ENCODE measurements around the gene BCL2L14. TPM values are rescaled to one million over a fixed set of nuclear protein-coding genes. Genes with fewer than 3 reads are reported as not detected.

Gene BCL2L14
- total and polyA plus RNA-seq, 2 of the 13 experiments (the other 11 are each of a cell fraction or from before 2014, with no cell fraction given), result 0.11 TPM; not detected in 1

DNA sequence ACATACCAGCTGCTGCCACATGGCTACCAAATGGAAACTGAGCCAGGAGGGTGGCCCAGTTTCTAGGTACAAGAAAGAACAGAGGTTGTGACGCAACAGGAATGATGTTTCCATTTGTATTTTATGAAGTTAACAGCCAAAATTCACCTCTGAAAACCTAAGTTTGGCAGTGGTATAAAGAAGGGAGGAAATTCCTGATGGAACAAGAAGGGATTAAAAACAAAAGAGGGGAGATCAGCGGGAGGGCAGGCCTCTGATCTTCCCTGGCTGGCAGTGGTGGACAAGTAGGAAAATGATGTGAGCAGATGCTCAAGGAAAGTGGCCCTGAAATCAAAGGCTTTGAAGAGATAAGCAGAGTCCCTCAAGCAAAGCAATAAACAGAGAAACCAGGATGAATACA lies 47.3 kb upstream of the BCL2L14 start (continued):
- TF ChIP-seq, protein P1, sequence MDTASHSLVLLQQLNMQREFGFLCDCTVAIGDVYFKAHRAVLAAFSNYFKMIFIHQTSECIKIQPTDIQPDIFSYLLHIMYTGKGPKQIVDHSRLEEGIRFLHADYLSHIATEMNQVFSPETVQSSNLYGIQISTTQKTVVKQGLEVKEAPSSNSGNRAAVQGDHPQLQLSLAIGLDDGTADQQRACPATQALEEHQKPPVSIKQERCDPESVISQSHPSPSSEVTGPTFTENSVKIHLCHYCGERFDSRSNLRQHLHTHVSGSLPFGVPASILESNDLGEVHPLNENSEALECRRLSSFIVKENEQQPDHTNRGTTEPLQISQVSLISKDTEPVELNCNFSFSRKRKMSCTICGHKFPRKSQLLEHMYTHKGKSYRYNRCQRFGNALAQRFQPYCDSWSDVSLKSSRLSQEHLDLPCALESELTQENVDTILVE (CRISPR knock-in tag; IDR thresholded peaks at IDR 0.05), result no peak
- TF ChIP-seq ZNF850 (CRISPR knock-in tag; conservative IDR thresholded peaks at IDR 0.05) (no peak), PHF20 (CRISPR knock-in tag; IDR thresholded peaks at IDR 0.05) (no peak)
- TF ChIP-seq, protein P2, sequence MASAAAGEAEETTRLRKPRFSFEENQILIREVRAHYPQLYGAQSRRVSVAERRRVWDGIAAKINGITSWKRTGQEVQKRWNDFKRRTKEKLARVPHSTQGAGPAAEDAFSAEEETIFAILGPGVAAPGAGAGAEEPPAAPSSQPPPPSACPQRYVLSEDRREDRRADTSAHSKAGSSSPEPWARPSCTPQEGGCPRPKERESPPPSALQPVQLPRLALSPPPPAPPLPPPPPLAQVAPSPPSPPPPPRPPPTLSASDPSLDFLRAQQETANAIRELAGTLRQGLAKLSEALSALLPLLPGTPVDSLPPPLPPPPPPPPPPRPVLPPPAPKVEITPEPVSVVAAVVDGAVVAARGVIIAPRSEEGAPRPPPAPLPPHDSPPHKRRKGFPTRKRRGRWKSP (CRISPR knock-in tag; IDR thresholded peaks at IDR 0.05), result no peak

DNA sequence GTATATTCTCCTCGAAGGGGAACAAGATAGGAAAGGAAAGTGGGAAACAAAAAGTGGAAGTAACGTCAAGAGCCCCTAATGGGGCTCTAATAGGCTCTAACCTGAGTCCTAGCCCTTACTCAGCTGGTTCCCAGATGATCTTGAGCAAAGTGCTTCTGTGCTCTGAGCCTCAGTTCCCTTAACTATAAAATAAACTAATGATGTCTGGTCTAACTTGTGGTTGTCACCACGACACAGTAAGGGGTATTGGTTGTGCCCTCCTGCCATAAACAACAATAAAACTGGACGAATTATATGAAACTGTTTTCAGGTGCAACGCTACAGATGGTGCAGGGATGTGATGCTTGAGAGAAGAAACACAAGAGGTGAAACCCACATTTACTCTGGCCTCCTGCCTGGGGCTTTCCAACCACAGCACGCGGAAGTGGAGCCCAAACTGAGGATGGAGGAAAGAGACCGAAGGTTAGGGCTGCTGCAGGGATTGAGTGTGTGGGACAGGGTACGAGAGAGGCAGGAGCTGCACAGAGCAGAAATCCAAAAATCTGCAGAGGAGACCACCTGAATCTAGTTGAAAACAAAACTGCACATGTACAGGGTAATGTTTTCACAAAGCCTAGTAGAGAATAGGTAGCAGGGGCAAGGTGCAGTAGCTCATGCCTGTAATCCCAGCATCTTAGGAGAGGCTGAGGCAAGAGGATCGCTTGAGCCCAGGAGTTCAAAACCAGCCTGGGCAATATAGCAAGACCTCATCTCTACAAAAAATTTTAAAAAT lies 45.6 kb upstream of the BCL2L14 start:
- WGBS (ENCODE audit: low lambda C conversion rate), result 30% methylated on average over 10 of the region's 10 CpGs
- Histone ChIP-seq H3K79me2 (ENCODE audit: insufficient read depth, low read length) (no peaks in the 10 kb centered on the region), H3K36me3 (replicated peaks in 1 of 2; ENCODE audit: control insufficient read depth in 1 of 2, insufficient read depth in 2 of 2, low read length in 2 of 2) (no peaks in the 10 kb centered on the region), H3K4me3 (replicated peaks in 1 of 3; ENCODE audit: insufficient read depth in 1 of 3, low read depth in 2 of 3, low read length in 3 of 3) (no peak overlapping the region), H3K27me3 (ENCODE audit: control insufficient read depth in 1 of 2, insufficient read depth in 2 of 2, low read length in 2 of 2) (peaks cover 1 to 25% of the 10 kb centered on the region in 2 experiments; a peak in 2 of 5 replicates), H3K4me2 (ENCODE audit: low read depth, low read length) (0 out of 2 replicates have a peak overlapping the region, but pooled peaks have one; percentile 7), H3K4me1 (ENCODE audit: insufficient read depth, low read length) (peaks cover 10% of the 10 kb centered on the region), H3K9ac (ENCODE audit: insufficient read depth, low read depth, low read length) (no peak overlapping the region), H3K27ac (ENCODE audit: extremely low read length, insufficient read depth, low read length) (no peak overlapping the region), H4K20me1 (ENCODE audit: insufficient read depth, low read length) (no peaks in the 10 kb centered on the region), H2AFZ (ENCODE audit: low read length) (no peak overlapping the region), H3K9me3 (ENCODE audit: low read length) (no peaks in the 10 kb centered on the region)
- ATAC-seq (no peak), DNase-seq (ENCODE audit: low spot score) (no peak), FAIRE-seq (no peak)
- POLR2A ChIA-PET, result no interaction called here
- BruUV-seq (replicated peaks), result no TSS peak
- CTCF ChIA-PET (ENCODE audit: low intra/inter-chr PET ratio, low total read pairs), result no interaction called here
- in situ Hi-C loops (cut with HindIII; ENCODE audit: extremely low pct_ligation_motif_present, low pct_unique_long_range_greater_than_20kb), result no loop called here
- intact Hi-C loops (cut with micrococcal nuclease; ENCODE audit: unreplicated experiment), result no loop called here
- TF ChIP-seq ZBTB1 (CRISPR knock-in tag; IDR thresholded peaks at IDR 0.05; ENCODE audit: borderline replicate concordance) (no peak), RXRB (CRISPR knock-in tag; IDR thresholded peaks at IDR 0.05; ENCODE audit: borderline replicate concordance) (no peak), HNRNPL (IDR thresholded peaks at IDR 0.05; ENCODE audit: low read depth, low read length) (no peak), ZNF496 (CRISPR knock-in tag; IDR thresholded peaks at IDR 0.05; ENCODE audit: insufficient replicate concordance) (no peak), SNAI1 (CRISPR knock-in tag; IDR thresholded peaks at IDR 0.05; ENCODE audit: borderline replicate concordance) (no peak), ZNF772 (CRISPR knock-in tag; IDR thresholded peaks at IDR 0.05) (no peak)
- TF ChIP-seq, protein P3, sequence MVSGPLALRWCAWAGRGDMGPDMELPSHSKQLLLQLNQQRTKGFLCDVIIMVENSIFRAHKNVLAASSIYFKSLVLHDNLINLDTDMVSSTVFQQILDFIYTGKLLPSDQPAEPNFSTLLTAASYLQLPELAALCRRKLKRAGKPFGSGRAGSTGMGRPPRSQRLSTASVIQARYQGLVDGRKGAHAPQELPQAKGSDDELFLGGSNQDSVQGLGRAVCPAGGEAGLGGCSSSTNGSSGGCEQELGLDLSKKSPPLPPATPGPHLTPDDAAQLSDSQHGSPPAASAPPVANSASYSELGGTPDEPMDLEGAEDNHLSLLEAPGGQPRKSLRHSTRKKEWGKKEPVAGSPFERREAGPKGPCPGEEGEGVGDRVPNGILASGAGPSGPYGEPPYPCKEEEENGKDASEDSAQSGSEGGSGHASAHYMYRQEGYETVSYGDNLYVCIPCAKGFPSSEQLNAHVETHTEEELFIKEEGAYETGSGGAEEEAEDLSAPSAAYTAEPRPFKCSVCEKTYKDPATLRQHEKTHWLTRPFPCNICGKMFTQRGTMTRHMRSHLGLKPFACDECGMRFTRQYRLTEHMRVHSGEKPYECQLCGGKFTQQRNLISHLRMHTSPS (CRISPR knock-in tag; IDR thresholded peaks at IDR 0.05; ENCODE audit: low read depth), result no peak
- TF ChIP-seq, protein P4, sequence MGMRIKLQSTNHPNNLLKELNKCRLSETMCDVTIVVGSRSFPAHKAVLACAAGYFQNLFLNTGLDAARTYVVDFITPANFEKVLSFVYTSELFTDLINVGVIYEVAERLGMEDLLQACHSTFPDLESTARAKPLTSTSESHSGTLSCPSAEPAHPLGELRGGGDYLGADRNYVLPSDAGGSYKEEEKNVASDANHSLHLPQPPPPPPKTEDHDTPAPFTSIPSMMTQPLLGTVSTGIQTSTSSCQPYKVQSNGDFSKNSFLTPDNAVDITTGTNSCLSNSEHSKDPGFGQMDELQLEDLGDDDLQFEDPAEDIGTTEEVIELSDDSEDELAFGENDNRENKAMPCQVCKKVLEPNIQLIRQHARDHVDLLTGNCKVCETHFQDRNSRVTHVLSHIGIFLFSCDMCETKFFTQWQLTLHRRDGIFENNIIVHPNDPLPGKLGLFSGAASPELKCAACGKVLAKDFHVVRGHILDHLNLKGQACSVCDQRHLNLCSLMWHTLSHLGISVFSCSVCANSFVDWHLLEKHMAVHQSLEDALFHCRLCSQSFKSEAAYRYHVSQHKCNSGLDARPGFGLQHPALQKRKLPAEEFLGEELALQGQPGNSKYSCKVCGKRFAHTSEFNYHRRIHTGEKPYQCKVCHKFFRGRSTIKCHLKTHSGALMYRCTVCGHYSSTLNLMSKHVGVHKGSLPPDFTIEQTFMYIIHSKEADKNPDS (CRISPR knock-in tag; IDR thresholded peaks at IDR 0.05), result no peak
